ENCODE results near the gene LMO2. TPM values are rescaled to one million over a fixed set of nuclear protein-coding genes. Genes with fewer than 3 reads are reported as not detected.

Gene LMO2
- total and polyA plus RNA-seq, 2 donors (not counting 1 experiment from before 2014, with no cell fraction given) = 6.2 to 10.7 TPM

GRCh38 chr11:33910296-33910957, 18.6 kb upstream of the LMO2 start:
- ChIA-PET CTCF (interaction anchor here (1.3 to 2.3 kb wide), 2 partner anchors 8 to 14 kb away, joined by 3 to 6 read pairs; no protein-coding TSS in a partner anchor), POLR2A (interaction anchor here (0.5 kb wide), 1 partner anchor 15 kb away, joined by 3 read pairs; no protein-coding TSS in a partner anchor)
- peaks cover 34% of the 10 kb centered on the region for H3K4me1 Mint-ChIP-seq
- Histone ChIP-seq H3K4me3 (ENCODE audit: control extremely low read depth in 1 of 5, extremely low read depth in 1 of 5, insufficient read depth in 1 of 5, low read depth in 2 of 5, low read length in 4 of 5) (no peak overlapping the region), H3K27me3 (replicated peaks in 1 of 4; ENCODE audit: control extremely low read depth in 1 of 4, control insufficient read depth in 3 of 4, insufficient read depth in 4 of 4, low read length in 3 of 4) (peaks cover 0 to 3% (median 0%) of the 10 kb centered on the region in 4 experiments), H3K9me3 (ENCODE audit: control extremely low read depth in 1 of 3, control insufficient read depth in 2 of 3, insufficient read depth in 1 of 3, low read length in 2 of 3) (peaks cover 1 to 5% (median 5%) of the 10 kb centered on the region in 3 donors), H3K4me2 (replicated peaks; ENCODE audit: low read depth, low read length, poor library complexity, severe bottlenecking) (no peak overlapping the region), H3K27ac (ENCODE audit: low read length in 2 of 2) (no peak overlapping the region), H3K4me1 (ENCODE audit: control insufficient read depth in 2 of 2, insufficient read depth in 2 of 2, low read length in 2 of 2) (peaks cover 20 to 21% of the 10 kb centered on the region in 2 donors), H3K9ac (ENCODE audit: low read length) (no peak overlapping the region), H2AFZ (ENCODE audit: insufficient read depth, low read depth, low read length, poor library complexity, severe bottlenecking) (no peak overlapping the region), H4K20me1 (ENCODE audit: control insufficient read depth, insufficient read depth, low read length, poor library complexity, severe bottlenecking) (no peaks in the 10 kb centered on the region), H3K79me2 (ENCODE audit: control insufficient read depth, insufficient read depth, low read length) (no peaks in the 10 kb centered on the region), H3K36me3 (replicated peaks in 1 of 2; ENCODE audit: control extremely low read depth in 1 of 2, control insufficient read depth in 1 of 2, extremely low read depth in 1 of 2, insufficient read depth in 2 of 2, low read length in 1 of 2) (no peaks in the 10 kb centered on the region)
- intact Hi-C loops (cut with micrococcal nuclease) = no loop called here
- H3K4me3 Mint-ChIP-seq = no peak overlapping the region
- H3K9me3 Mint-ChIP-seq (ENCODE audit: insufficient read depth) = peaks cover 2% of the 10 kb centered on the region
- no peak for ATAC-seq (ENCODE audit: low read depth)
- TF ChIP-seq CTCF (IDR thresholded peaks at IDR 0.05) (no peak), EZH2 (IDR thresholded peaks at IDR 0.05; ENCODE audit: borderline replicate concordance, insufficient read depth, low read depth, low read length, poor library complexity, severe bottlenecking) (no peak)
- H3K27ac Mint-ChIP-seq = no peak overlapping the region
- 55% methylated on average over 4 of the region's 6 CpGs for WGBS (ENCODE audit: insufficient coverage)
- DNase-seq = no peak
- H3K27me3 Mint-ChIP-seq = peaks cover 11% of the 10 kb centered on the region

- H3K36me3 ChIP-seq (replicated peaks in 1 of 2; ENCODE audit: control extremely low read depth in 1 of 2, control insufficient read depth in 1 of 2, extremely low read depth in 1 of 2, insufficient read depth in 2 of 2, low read length in 1 of 2) = no peaks in the 10 kb centered on the region
- H3K4me2 ChIP-seq (replicated peaks; ENCODE audit: low read depth, low read length, poor library complexity, severe bottlenecking) = no peak overlapping the region
- H3K27ac ChIP-seq (ENCODE audit: low read length in 2 of 2) = no peak overlapping the region
- H3K4me1 ChIP-seq (ENCODE audit: control insufficient read depth in 2 of 2, insufficient read depth in 2 of 2, low read length in 2 of 2) = peaks cover 20 to 21% of the 10 kb centered on the region in 2 donors
- Mint-ChIP-seq H3K9me3 (ENCODE audit: insufficient read depth) (peaks cover 2% of the 10 kb centered on the region), H3K27me3 (peaks cover 11% of the 10 kb centered on the region), H3K4me3 (no peak overlapping the region), H3K27ac (no peak overlapping the region), H3K4me1 (peaks cover 34% of the 10 kb centered on the region)
- no peak for TF ChIP-seq EZH2 (IDR thresholded peaks at IDR 0.05; ENCODE audit: borderline replicate concordance, insufficient read depth, low read depth, low read length, poor library complexity, severe bottlenecking)
- TF ChIP-seq CTCF (IDR thresholded peaks at IDR 0.05) = no peak
- intact Hi-C loops (cut with micrococcal nuclease) = loop anchor here (5.0 kb wide), 1 partner anchor 33 kb away; no protein-coding TSS in a partner anchor
- no peak overlapping the region for H3K4me3 ChIP-seq (ENCODE audit: control extremely low read depth in 1 of 5, extremely low read depth in 1 of 5, insufficient read depth in 1 of 5, low read depth in 2 of 5, low read length in 4 of 5)
- H3K27me3 ChIP-seq (replicated peaks in 1 of 4; ENCODE audit: control extremely low read depth in 1 of 4, control insufficient read depth in 3 of 4, insufficient read depth in 4 of 4, low read length in 3 of 4) = peaks cover 0 to under 1% (median 0%) of the 10 kb centered on the region in 4 experiments
- peaks cover 1 to 5% (median 4%) of the 10 kb centered on the region in 3 donors for H3K9me3 ChIP-seq (ENCODE audit: control extremely low read depth in 1 of 3, control insufficient read depth in 2 of 3, insufficient read depth in 1 of 3, low read length in 2 of 3)
- H3K79me2 ChIP-seq (ENCODE audit: control insufficient read depth, insufficient read depth, low read length) = no peaks in the 10 kb centered on the region
- no peak for DNase-seq
- no peaks in the 10 kb centered on the region for H4K20me1 ChIP-seq (ENCODE audit: control insufficient read depth, insufficient read depth, low read length, poor library complexity, severe bottlenecking)
- ChIA-PET POLR2A (no interaction called here), CTCF (interaction anchor here (2.3 kb wide), 1 partner anchor 13 kb away, joined by 6 read pairs; no protein-coding TSS in a partner anchor)
- ATAC-seq (ENCODE audit: low read depth) = no peak
- H2AFZ ChIP-seq (ENCODE audit: insufficient read depth, low read depth, low read length, poor library complexity, severe bottlenecking) = no peak overlapping the region
- no peak overlapping the region for H3K9ac ChIP-seq (ENCODE audit: low read length)
Observed at GRCh38 chr11:33909552-33909951, 17.7 kb upstream of the LMO2 start.
